Nephron (organoid): ENCODE measurements around the gene RAP1GAP.

Source experiments
- H3K27ac Mint-ChIP-seq, 3 experiments: 2 replicates each; pipeline ENCODE4 v1.8.0; 2020; ENCODE audit warnings: mixed read lengths in 3 of 3, mild to moderate bottlenecking in 2 of 3, moderate library complexity in 1 of 3
- H3K27me3 Mint-ChIP-seq: 2 replicates; pipeline ENCODE4 v1.8.0; 2021; ENCODE audit warnings: low read depth, mild to moderate bottlenecking, moderate library complexity, mixed read lengths
- H3K36me3 Mint-ChIP-seq: 2 replicates; pipeline ENCODE4 v1.8.0; 2020; ENCODE audit warnings: low read depth, mixed read lengths
- H3K4me1 Mint-ChIP-seq: 2 replicates; pipeline ENCODE4 v1.8.0; 2020; ENCODE audit warnings: mixed read lengths
- H3K4me3 Mint-ChIP-seq, 3 experiments: 2 replicates each; pipeline ENCODE4 v1.8.0; 2020; ENCODE audit warnings: mild to moderate bottlenecking in 3 of 3, mixed read lengths in 3 of 3, moderate library complexity in 2 of 3
- H3K9me3 Mint-ChIP-seq: 2 replicates; pipeline ENCODE4 v1.8.0; 2020; ENCODE audit warnings: mixed read lengths
- CTCF ChIP-seq, 3 experiments: fragments of 200-600 bp; sonication (generic); IDR thresholded peaks; one replicate each; pipeline ENCODE4 v1.5.0; 2021; ENCODE audit warnings: antibody characterized with exemption in 3 of 3; ENCODE audit not compliant: unreplicated experiment in 3 of 3

RAP1GAP gene

GRCh38 chr1:21592086-21592865 lies 76.9 kb downstream of the RAP1GAP start:
- H3K9me3 Mint-ChIP-seq = no peaks in the 10 kb centered on the region
- no peak overlapping the region for H3K27ac Mint-ChIP-seq
- peaks cover 35% of the 10 kb centered on the region for H3K27me3 Mint-ChIP-seq
- H3K4me1 Mint-ChIP-seq = peaks cover 12% of the 10 kb centered on the region
- H3K36me3 Mint-ChIP-seq = no peaks in the 10 kb centered on the region
- no peak for TF ChIP-seq CTCF (IDR thresholded peaks at IDR 0.05; ENCODE audit: unreplicated experiment in 3 of 3)
- H3K4me3 Mint-ChIP-seq = no peak overlapping the region

- H3K9me3 Mint-ChIP-seq = no peaks in the 10 kb centered on the region
- no peak for TF ChIP-seq CTCF (IDR thresholded peaks at IDR 0.05; ENCODE audit: unreplicated experiment in 3 of 3)
- H3K36me3 Mint-ChIP-seq = no peaks in the 10 kb centered on the region
- peaks cover 19% of the 10 kb centered on the region for H3K4me1 Mint-ChIP-seq
- peaks cover 39% of the 10 kb centered on the region for H3K27me3 Mint-ChIP-seq
- H3K4me3 Mint-ChIP-seq = no peak overlapping the region
- no peak overlapping the region for H3K27ac Mint-ChIP-seq
These were observed 78.2 kb downstream of the RAP1GAP start for GRCh38 chr1:21590934-21591333.

DNA sequence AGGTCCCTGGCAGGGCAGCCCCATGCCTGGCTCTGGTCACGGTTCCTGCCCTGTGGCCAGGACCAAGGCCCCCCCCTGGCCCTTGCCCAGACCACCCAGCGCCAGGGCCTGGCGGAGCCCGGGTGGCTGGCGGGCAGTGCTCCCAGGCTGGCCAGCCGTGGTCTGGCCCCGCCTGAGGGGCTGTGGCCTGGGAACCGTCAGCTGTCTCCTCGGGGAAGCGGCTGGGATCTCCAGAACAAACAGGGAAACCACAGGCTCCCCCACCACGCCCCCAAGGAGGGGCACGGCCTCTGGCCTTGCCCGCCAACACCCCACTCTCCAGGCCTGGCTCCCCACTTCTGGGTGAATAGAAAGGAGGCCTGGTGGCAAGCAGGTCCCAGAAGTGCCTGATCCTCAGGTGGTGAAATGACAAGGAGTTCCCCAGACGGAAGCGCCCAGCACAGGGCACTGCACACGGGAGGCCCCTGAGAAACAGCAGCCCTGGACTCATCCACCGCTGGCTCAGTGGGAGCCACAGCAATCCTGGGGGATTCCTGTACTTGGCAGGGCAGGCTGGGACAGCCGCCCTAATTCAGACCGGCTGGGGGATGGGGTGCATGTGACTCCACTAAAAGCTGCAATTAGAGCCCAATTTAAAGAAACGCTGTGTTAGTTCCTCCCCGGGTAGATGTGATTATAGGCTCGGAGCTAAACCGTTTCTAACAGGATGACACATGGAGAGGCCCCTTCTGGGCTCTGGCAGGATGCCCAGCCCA lies 78.9 kb downstream of the RAP1GAP start:
- Mint-ChIP-seq H3K9me3 (no peaks in the 10 kb centered on the region), H3K4me3 (no peak overlapping the region), H3K27ac (no peak overlapping the region), H3K27me3 (peaks cover 42% of the 10 kb centered on the region), H3K4me1 (peaks cover 19% of the 10 kb centered on the region), H3K36me3 (no peaks in the 10 kb centered on the region)
- TF ChIP-seq CTCF (IDR thresholded peaks at IDR 0.05; ENCODE audit: unreplicated experiment in 3 of 3) = no peak

GRCh38 chr1:21589618-21590017 lies 79.5 kb downstream of the RAP1GAP start:
- Mint-ChIP-seq H3K36me3 (no peaks in the 10 kb centered on the region), H3K4me3 (no peak overlapping the region), H3K4me1 (peaks cover 23% of the 10 kb centered on the region), H3K27ac (no peak overlapping the region), H3K9me3 (no peaks in the 10 kb centered on the region), H3K27me3 (peaks cover 48% of the 10 kb centered on the region)
- TF ChIP-seq CTCF (IDR thresholded peaks at IDR 0.05; ENCODE audit: unreplicated experiment in 3 of 3) = no peak

DNA sequence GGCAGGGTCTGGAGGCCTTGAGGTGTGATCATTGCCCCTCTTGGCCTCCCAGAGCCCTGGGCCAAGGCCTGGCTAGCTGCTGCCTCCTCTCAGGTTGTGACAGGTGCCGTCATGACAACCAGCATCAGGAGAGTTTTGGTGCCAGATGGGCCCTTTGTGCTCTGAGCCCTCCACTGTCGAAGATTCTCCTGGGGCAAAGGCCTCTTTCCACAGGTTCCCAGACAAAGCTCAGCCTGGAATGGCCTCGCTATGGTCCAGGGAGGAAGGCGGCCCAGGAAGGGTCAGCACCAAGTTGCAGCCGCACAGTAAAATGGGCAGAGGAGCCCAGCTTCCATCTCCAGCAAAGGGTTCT lies 81.6 kb downstream of the RAP1GAP start:
- Mint-ChIP-seq H3K27ac (no peak overlapping the region), H3K27me3 (peaks cover 53% of the 10 kb centered on the region), H3K9me3 (no peaks in the 10 kb centered on the region), H3K4me3 (no peak overlapping the region), H3K36me3 (no peaks in the 10 kb centered on the region), H3K4me1 (peaks cover 23% of the 10 kb centered on the region)
- no peak for TF ChIP-seq CTCF (IDR thresholded peaks at IDR 0.05; ENCODE audit: unreplicated experiment in 3 of 3)
